Middle frontal gyrus (tissue), 1 donor: ENCODE measurements around the gene FHDC1.

Source experiments
- DNase-seq: peaks from one replicate; pipeline ENCODE4 v3.0.0-alpha.2; 2015; ENCODE audit warnings: low spot score; ENCODE audit errors: extremely low spot score

Gene FHDC1

GRCh38 chr4:153004081-153004850 lies 68.1 kb downstream of the FHDC1 start:
- no peak for DNase-seq

GRCh38 chr4:153005899-153006381 lies 69.8 kb downstream of the FHDC1 start:
- DNase-seq: no peak

- DNase-seq: no peak
Observed at GRCh38 chr4:153008578-153009199, 72.6 kb downstream of the FHDC1 start.

GRCh38 chr4:153010146-153010545 lies 74.0 kb downstream of the FHDC1 start:
- DNase-seq: no peak

DNA sequence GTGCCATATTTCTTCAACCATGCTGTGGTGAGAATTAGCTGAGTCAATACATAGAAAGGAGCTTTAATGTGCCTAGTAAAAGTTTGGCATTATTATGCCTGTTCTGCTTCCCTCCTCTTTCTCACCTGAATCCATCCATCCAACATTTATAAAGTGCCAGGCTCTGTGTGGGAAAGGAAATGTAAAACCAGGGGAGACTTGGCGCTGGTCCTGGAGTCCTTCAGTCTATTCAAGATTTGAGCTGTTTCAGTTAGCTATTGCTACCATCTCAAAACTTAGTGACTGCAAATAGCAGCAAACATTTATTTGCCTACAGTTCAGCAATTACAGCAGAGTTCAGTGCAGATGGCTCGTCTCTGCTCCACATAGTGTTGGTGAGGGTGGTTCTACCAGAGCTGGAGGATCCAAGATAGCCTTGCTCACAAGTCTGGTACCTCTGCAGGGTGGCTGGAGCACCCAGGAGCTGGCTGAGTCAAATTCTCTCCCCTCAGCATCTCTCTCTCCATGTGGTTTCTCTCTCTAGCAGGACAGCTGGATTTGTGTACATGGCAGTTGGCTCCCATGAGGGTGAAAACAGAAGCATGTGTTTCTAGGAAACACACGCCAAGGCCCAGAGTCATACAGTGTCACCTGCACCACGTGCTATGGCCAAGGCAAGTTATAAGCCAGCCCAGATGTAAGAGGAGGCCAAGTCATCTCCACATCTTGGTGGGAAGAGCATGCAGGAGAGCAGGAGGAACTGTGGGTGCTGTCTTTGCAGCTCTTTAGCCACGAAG lies 77.3 kb downstream of the FHDC1 start:
- DNase-seq: no peak

DNA sequence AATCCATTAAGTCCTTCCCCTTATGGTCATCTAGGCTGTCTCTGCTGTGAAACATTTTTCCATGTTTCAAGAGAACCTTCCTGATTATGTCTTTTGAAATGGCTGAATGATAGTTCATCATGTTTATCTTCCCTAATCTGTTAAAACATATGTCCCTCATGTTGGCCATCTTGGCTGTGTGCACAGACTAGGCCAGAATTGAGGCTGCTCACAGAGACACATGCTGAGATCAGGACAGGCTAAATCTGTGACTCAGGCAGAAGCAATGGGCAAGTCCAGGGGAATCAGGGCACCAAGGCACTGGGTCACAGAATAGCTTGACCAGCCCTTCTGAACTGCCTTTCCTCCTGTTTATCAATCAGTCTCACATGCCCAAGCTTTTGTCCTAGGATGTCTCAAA lies 78.3 kb downstream of the FHDC1 start:
- no peak for DNase-seq

- DNase-seq: no peak
Observed at GRCh38 chr4:153016592-153016991, 80.5 kb downstream of the FHDC1 start.

DNA sequence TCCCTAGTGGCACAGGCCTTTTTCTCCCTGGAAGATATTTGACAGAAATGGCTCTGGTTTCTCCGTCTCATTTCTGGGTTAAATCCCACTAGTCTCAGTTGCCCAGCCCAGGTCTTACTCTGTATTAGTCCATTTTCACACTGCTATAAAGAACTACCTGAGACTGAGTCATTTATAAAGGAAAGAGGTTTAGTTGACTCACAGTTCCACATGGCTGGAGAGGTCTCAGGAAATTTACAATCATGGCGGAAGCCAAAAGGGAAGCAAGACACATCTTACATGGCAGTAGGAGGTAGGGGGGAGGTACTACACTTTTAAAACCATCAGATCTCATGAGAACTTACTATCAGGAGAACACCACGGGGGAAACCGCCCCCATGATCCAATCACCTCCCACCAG lies 81.9 kb downstream of the FHDC1 start:
- no peak for DNase-seq

DNA sequence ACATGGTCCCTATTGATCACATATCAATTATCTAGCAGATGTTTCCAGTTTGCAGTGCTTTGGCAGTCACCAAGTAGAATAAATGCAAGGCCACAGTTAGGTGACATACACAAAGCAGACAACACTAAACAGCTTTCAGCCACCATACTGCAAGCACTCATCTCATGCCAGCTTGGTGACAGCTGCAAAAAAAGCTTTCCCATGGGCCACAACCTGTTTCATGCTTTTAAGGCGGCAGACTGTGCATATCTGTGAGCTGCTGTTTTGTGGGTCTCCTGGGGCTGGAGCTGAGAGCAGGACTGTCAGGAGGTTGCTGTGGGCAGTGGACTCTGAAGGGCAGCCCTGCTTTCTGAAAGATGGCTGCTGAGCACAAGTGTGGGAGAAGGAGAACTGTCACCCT lies 82.6 kb downstream of the FHDC1 start:
- DNase-seq: no peak

GRCh38 chr4:153019906-153020305 lies 83.8 kb downstream of the FHDC1 start:
- DNase-seq: no peak

- no peak for DNase-seq
Observed at GRCh38 chr4:153020457-153020856, 84.3 kb downstream of the FHDC1 start.

GRCh38 chr4:153021276-153021675 lies 85.2 kb downstream of the FHDC1 start:
- no peak for DNase-seq

GRCh38 chr4:153022241-153022715 lies 86.2 kb downstream of the FHDC1 start:
- DNase-seq: no peak

- no peak for DNase-seq
Observed at GRCh38 chr4:153023139-153023538, 87.0 kb downstream of the FHDC1 start.

DNA sequence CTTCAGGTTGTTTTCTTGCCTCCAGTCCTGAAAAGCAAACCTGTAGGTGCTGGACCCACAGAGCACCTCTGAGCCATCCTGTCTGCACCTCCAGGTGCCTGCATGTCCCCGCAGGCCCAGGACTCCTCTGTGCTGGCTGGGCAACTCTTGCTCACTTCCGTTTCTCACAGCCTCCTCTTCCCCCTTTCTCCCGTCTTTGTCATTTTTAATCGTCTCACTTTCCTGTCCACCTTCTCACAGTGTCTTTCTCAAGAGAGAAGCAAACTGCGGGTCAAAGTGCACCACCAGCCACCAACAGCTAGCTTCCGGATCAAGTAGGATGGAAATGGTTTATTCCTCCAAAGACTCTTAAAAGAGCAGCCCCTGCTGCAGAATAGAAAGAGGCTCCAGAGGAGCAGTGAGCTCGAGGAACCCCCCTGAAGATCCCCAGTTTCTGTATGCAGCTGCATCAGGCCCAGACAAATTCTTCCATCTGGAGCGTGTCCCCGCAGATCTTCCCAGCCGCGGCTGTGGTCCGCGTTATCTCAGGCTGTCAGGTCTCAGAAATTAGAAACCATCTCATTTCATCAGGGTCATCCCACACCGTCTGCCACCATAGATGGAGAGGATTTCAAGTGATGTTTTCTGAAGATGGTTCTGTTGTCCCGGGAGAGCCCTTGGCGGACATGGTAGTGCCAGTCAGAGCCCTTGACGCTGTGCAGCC lies 87.7 kb downstream of the FHDC1 start:
- DNase-seq: no peak

- DNase-seq: no peak
Observed at GRCh38 chr4:153024466-153024865, 88.3 kb downstream of the FHDC1 start.

DNA sequence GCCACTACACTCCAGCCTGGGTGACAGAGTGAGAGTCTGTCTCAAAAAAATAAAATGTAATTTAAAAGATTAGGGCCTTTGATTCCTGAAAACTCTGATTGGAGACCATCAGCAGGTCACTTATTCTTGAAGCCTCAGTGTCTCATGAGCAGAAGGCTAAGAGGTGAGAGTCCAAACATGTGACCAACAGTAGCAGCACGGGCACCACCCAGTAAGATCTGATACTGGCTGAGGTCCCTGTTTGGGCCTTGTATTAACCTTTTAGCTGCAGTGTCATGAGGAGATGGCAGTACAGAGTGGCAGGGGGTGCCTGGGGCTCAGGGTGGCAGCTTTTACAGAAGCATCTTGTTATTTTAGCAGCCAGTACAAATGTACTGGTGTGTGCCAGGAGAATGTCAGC lies 89.3 kb downstream of the FHDC1 start:
- no peak for DNase-seq

GRCh38 chr4:153026591-153027346 lies 90.6 kb downstream of the FHDC1 start:
- DNase-seq: no peak

DNA sequence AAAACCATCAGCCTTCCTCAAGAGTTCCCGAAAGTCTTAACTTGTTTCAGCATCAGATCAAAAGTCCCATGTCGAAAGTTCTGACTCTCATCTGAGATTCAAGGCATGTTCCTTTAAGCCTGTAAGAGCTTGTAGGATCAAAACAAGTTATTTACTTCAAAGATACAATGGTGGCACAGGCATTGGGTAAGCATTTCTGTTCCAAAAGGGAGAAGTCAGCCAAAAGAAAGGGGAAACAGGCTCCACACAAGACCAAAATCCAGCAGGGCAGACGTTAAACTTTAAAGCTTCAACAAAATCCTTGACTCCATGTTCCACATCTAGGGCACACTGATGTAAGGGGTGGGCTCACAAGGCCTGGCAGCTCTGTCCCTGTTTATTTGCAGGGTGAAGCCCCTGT lies 91.7 kb downstream of the FHDC1 start:
- DNase-seq: no peak

DNA sequence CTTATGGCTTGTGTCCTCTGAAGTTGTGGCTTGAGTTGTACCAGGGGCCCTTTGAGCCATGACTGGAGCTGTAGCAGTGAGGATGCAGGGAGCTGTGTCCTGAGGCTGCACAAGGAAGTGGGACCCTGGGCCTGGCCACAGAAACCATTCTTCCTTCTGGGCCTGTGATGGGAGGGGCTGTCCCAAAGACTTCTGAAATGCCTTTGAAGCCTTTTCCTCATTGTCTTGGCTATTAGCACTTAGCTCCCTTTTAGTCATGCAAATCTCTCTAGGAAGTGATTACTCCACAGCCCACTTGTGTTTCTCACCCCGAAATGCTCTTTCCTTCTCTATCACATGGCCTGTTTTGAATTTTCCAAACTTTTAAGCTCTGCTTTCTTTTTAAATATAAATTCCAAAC lies 92.4 kb downstream of the FHDC1 start:
- DNase-seq: no peak
